Activated naive CD8-positive, alpha-beta T cell treated with anti-CD3 and anti-CD28 coated beads, Interleukin-2, amount 10 ng/mL, durations not matched to agents 7 days and 5 days (primary cell): Measurements from ENCODE around the gene MPHOSPH6. TPM values are rescaled to one million over a fixed set of nuclear protein-coding genes. Genes with fewer than 3 reads are reported as not detected.

ENCODE experiments used
- total RNA-seq, 2 experiments: library from RNA; stranded (reverse); gene quantifications; one replicate each; pipeline ENCODE4 v1.2.3, GENCODE V29; 2021

MPHOSPH6 gene
- total RNA-seq, 2 experiments from 2014 or later: 25.0 to 25.6 TPM

Other genes starting within 250 kb of the MPHOSPH6 start
- gene SDR42E1, start 158.8 kb downstream of the MPHOSPH6 start, total RNA-seq: 10 to 100 TPM; 12.5 to 13.9 TPM
- gene HSD17B2, start 135.0 kb downstream of the MPHOSPH6 start, total RNA-seq: not detected